Measurements from ENCODE around the gene NFAT5.

Gene NFAT5

GRCh38 chr16:69707920-69708683 lies 142.3 kb downstream of the NFAT5 start:
- Histone ChIP-seq H3K27ac (no peak overlapping the region), H3K4me1 (peaks cover 17% of the 10 kb centered on the region), H3K4me3 (ENCODE audit: low read depth, low read length) (no peak overlapping the region), H3K9ac (no peak overlapping the region), H3K9me3 (ENCODE audit: control insufficient read depth, low read length) (no peaks in the 10 kb centered on the region), H3K36me3 (ENCODE audit: control insufficient read depth, insufficient read depth, low read length) (no peaks in the 10 kb centered on the region), H2AFZ (no peak overlapping the region), H3K79me2 (no peaks in the 10 kb centered on the region), H3K27me3 (ENCODE audit: control insufficient read depth, insufficient read depth, low read length) (no peaks in the 10 kb centered on the region), H3K4me2 (ENCODE audit: low read length) (no peak overlapping the region)
- no peak for TF ChIP-seq CTCF (IDR thresholded peaks at IDR 0.05)

DNA sequence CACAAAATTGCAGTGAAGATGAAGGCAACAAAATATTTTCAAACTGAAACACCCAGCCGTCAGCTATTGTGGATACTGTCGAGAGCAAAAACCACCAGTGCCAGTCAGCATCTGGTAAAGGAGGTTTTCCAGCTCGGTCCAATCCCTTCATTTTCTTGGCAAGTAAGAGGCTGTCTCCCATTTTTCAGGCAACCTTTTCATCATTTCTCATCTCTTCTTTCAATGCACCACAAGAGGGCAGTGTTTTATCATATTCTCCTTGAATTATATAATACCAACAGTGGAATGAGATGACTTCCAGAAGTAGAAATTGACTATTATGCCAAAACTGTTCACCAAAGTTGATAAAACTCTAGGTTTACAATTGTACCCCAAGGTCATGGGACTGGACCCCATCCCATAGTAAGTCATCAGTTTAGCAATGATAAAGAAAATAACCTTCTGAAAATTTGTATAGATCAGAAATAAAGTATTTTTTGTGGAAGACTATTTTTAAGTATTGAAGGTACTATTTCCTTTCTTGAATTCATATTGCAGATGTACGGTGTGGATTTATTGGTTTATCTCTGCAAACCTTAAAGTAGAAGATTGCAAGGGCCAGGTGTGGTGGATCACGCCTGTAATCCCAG lies 143.8 kb downstream of the NFAT5 start:
- H3K79me2 ChIP-seq: no peaks in the 10 kb centered on the region
- H3K4me2 ChIP-seq (ENCODE audit: low read length): no peak overlapping the region
- peaks cover 17% of the 10 kb centered on the region for H3K4me1 ChIP-seq
- no peak overlapping the region for H2AFZ ChIP-seq
- no peak overlapping the region for H3K4me3 ChIP-seq (ENCODE audit: low read depth, low read length)
- no peak overlapping the region for H3K27ac ChIP-seq
- no peak overlapping the region for H3K9ac ChIP-seq
- no peaks in the 10 kb centered on the region for H3K36me3 ChIP-seq (ENCODE audit: control insufficient read depth, insufficient read depth, low read length)
- TF ChIP-seq CTCF (IDR thresholded peaks at IDR 0.05): peak; percentile 75
- H3K9me3 ChIP-seq (ENCODE audit: control insufficient read depth, low read length): no peaks in the 10 kb centered on the region
- no peaks in the 10 kb centered on the region for H3K27me3 ChIP-seq (ENCODE audit: control insufficient read depth, insufficient read depth, low read length)

- peak overlapping the region; percentile 7 for H2AFZ ChIP-seq
- H3K9ac ChIP-seq: no peak overlapping the region
- H3K9me3 ChIP-seq (ENCODE audit: control insufficient read depth, low read length): no peaks in the 10 kb centered on the region
- no peaks in the 10 kb centered on the region for H3K36me3 ChIP-seq (ENCODE audit: control insufficient read depth, insufficient read depth, low read length)
- H3K4me3 ChIP-seq (ENCODE audit: low read depth, low read length): no peak overlapping the region
- peak overlapping the region; percentile 27 for H3K27ac ChIP-seq
- no peak for TF ChIP-seq CTCF (IDR thresholded peaks at IDR 0.05)
- no peaks in the 10 kb centered on the region for H3K27me3 ChIP-seq (ENCODE audit: control insufficient read depth, insufficient read depth, low read length)
- H3K79me2 ChIP-seq: no peaks in the 10 kb centered on the region
- peaks cover 15% of the 10 kb centered on the region for H3K4me1 ChIP-seq
- H3K4me2 ChIP-seq (ENCODE audit: low read length): no peak overlapping the region
Measured at GRCh38 chr16:69711115-69711740, 145.5 kb downstream of the NFAT5 start.

- Histone ChIP-seq H3K4me1 (peaks cover 12% of the 10 kb centered on the region), H3K4me3 (ENCODE audit: low read depth, low read length) (no peak overlapping the region), H3K79me2 (no peaks in the 10 kb centered on the region), H2AFZ (no peak overlapping the region), H3K9ac (no peak overlapping the region), H3K9me3 (ENCODE audit: control insufficient read depth, low read length) (no peaks in the 10 kb centered on the region), H3K27me3 (ENCODE audit: control insufficient read depth, insufficient read depth, low read length) (no peaks in the 10 kb centered on the region), H3K4me2 (ENCODE audit: low read length) (no peak overlapping the region), H3K27ac (no peak overlapping the region), H3K36me3 (ENCODE audit: control insufficient read depth, insufficient read depth, low read length) (no peaks in the 10 kb centered on the region)
- TF ChIP-seq CTCF (IDR thresholded peaks at IDR 0.05): no peak
Measured at GRCh38 chr16:69712277-69712676, 146.5 kb downstream of the NFAT5 start.
